Endothelial cell of umbilical vein (primary cell): ENCODE results near the gene CD47. TPM values are rescaled to one million over a fixed set of nuclear protein-coding genes. Genes with fewer than 3 reads are reported as not detected.

Source experiments
- BruUV-seq: library from RNA; stranded (reverse); fragments of 400-500 nt; replicated peaks from 2 replicates; lab custom pipeline; 2021; lab: Mats Ljungman, UMichigan
- CTCF ChIA-PET: fragments of 300-600, 350-600 bp; sonication (Branson Sonifier 250); formaldehyde crosslinking; loops from one replicate; lab custom pipeline; 2021; ENCODE audit warnings: antibody characterized with exemption, inconsistent platforms; lab: Charles Lee
- POLR2A ChIA-PET: fragments of 300-600, 350-600 bp; sonication (Branson Sonifier 250); formaldehyde crosslinking; loops from one replicate; lab custom pipeline; 2021; ENCODE audit warnings: antibody characterized with exemption, inconsistent platforms; lab: Charles Lee
- DNase-seq: peaks from one replicate; pipeline ENCODE4 v3.0.0-alpha.2; 2011; ENCODE audit warnings: low read depth, low spot score
- FAIRE-seq: peaks from 2 replicates; lab custom pipeline; 2011; peaks lifted over from hg19 to GRCh38; lab: Jason Lieb, UNC
- H2AFZ ChIP-seq: 2 replicates; pipeline ENCODE4 v1.6.0; 2012; ENCODE audit warnings: low read depth, low read length, control low read depth, inconsistent platforms
- H3K27ac ChIP-seq: 2 replicates; pipeline ENCODE4 v1.5.1; 2011; ENCODE audit warnings: low read depth, mild to moderate bottlenecking, control low read depth, low read length, moderate library complexity; ENCODE audit not compliant: insufficient read depth
- H3K27me3 ChIP-seq, 2 experiments: 2 replicates each; pipeline versions ENCODE4 v1.6.0 to v1.6.1; 2011; ENCODE audit warnings: low read length in 2 of 2, mixed read lengths in 1 of 2; ENCODE audit not compliant: control insufficient read depth in 2 of 2, insufficient read depth in 2 of 2
- H3K36me3 ChIP-seq, 2 experiments: 2 replicates in 1 of 2; 3 replicates in 1 of 2; pipeline ENCODE4 v1.5.1; 2011; ENCODE audit warnings: low read length in 2 of 2, mild to moderate bottlenecking in 1 of 2, moderate library complexity in 1 of 2; ENCODE audit not compliant: control insufficient read depth in 2 of 2, insufficient read depth in 2 of 2; ENCODE audit errors: extremely low read depth in 1 of 2
- H3K4me1 ChIP-seq: 3 replicates; pipeline ENCODE4 v1.5.1; 2011; ENCODE audit warnings: mild to moderate bottlenecking, low read length; ENCODE audit not compliant: control insufficient read depth, insufficient read depth; ENCODE audit errors: extremely low read depth
- H3K4me2 ChIP-seq: 2 replicates; pipeline ENCODE4 v1.6.1; 2011; ENCODE audit warnings: low read length, control low read depth, mixed read lengths; ENCODE audit not compliant: insufficient read depth
- H3K4me3 ChIP-seq, 3 experiments: fragments of 200-600 bp in 1 of 3; sonication (generic), shearing (Covaris generic) in 1 of 3; replicated peaks in 1 of 3; 2 replicates each; pipeline ENCODE4 v1.5.1; 2011 to 2016; ENCODE audit warnings: control low read depth in 3 of 3, low read length in 3 of 3, mild to moderate bottlenecking in 2 of 3, inconsistent platforms in 1 of 3, low read depth in 1 of 3, moderate library complexity in 1 of 3; ENCODE audit not compliant: insufficient read depth in 1 of 3
- H3K79me2 ChIP-seq: 2 replicates; pipeline ENCODE4 v1.6.0; 2012; ENCODE audit warnings: low read length, inconsistent platforms; ENCODE audit not compliant: control insufficient read depth, insufficient read depth
- H3K9ac ChIP-seq: replicated peaks from 2 replicates; pipeline ENCODE3; 2011; ENCODE audit warnings: low read length, control low read depth; ENCODE audit not compliant: insufficient read depth; ENCODE audit errors: extremely low read depth
- H3K9me1 ChIP-seq: replicated peaks from 3 replicates; pipeline ENCODE4 v1.6.0; 2011; ENCODE audit warnings: mild to moderate bottlenecking, low read length; ENCODE audit not compliant: control insufficient read depth, insufficient read depth; ENCODE audit errors: extremely low read depth
- H3K9me3 ChIP-seq: replicated peaks from 2 replicates; pipeline ENCODE4 v1.5.1; 2012; ENCODE audit warnings: low read length, inconsistent platforms; ENCODE audit not compliant: control insufficient read depth, insufficient read depth
- H4K20me1 ChIP-seq: replicated peaks from 2 replicates; pipeline ENCODE3; 2011; ENCODE audit warnings: mild to moderate bottlenecking, low read length; ENCODE audit not compliant: control insufficient read depth, insufficient read depth; ENCODE audit errors: extremely low read depth
- CTCF ChIP-seq, 2 donors: IDR thresholded peaks; 1 replicate in 1 of 2; 2 replicates in 1 of 2; pipeline ENCODE4 v1.5.1; 2011; ENCODE audit warnings: low read length in 2 of 2, mild to moderate bottlenecking in 2 of 2, moderate library complexity in 2 of 2, control low read depth in 1 of 2, inconsistent platforms in 1 of 2, low read depth in 1 of 2; ENCODE audit not compliant: insufficient read depth in 1 of 2; ENCODE audit errors: extremely low read depth in 1 of 2
- FOS ChIP-seq: IDR thresholded peaks from 2 replicates; pipeline ENCODE4 v1.6.1; 2011; ENCODE audit warnings: mild to moderate bottlenecking, low read length, moderate library complexity, borderline replicate concordance; ENCODE audit not compliant: insufficient read depth
- MAX ChIP-seq: IDR thresholded peaks from 2 replicates; pipeline ENCODE4 v1.6.1; 2011; ENCODE audit not compliant: insufficient read depth, insufficient read length
- MYC ChIP-seq: IDR thresholded peaks from one replicate; pipeline ENCODE4 v1.6.1; 2011; ENCODE audit warnings: mild to moderate bottlenecking, low read depth, low read length
- POLR2A ChIP-seq: IDR thresholded peaks from 2 replicates; pipeline ENCODE4 v1.6.1; 2012; ENCODE audit warnings: low read depth, mild to moderate bottlenecking, control low read depth, low read length
- POLR2AphosphoS5 ChIP-seq: IDR thresholded peaks from 2 replicates; pipeline ENCODE4 v1.6.1; 2012; ENCODE audit warnings: low read depth, mild to moderate bottlenecking, control low read depth, low read length, moderate library complexity; ENCODE audit not compliant: insufficient read depth
- dilution Hi-C: fragments of 300-500 bp; cut with MboI; formaldehyde crosslinking; loops from one replicate; pipeline ENCODE4 v1.15.0; 2019; ENCODE audit warnings: low sequenced_read_pairs; ENCODE audit not compliant: extremely low pct_ligation_motif_present
- intact Hi-C: fragments of 100-400 bp; cut with micrococcal nuclease; formaldehyde crosslinking; loops from one replicate; pipeline ENCODE4 v1.10.0; 2022
- polyA plus RNA-seq, 4 experiments: library from polyadenylated mRNA; depleted of rRNA in 3 of 4; stranded (reverse) in 3 of 4; unstranded in 1 of 4; fragments of >200 nt; gene quantifications; 2 replicates each; pipeline versions ENCODE4 v1.2.1 to v1.2.3, GENCODE V29; 2011 to 2012; ENCODE audit warnings: missing spikeins in 1 of 4
- total RNA-seq: library from RNA; stranded (reverse); gene quantifications from 2 replicates; pipeline ENCODE4 v1.2.3, GENCODE V29; 2021

Gene CD47
- total and polyA plus RNA-seq, 2 donors (not counting 3 experiments of a cell fraction or from before 2014, with no cell fraction given): 29.3 to 32.2 TPM

GRCh38 chr3:108064293-108064887 lies 26.4 kb downstream of the CD47 start:
- POLR2A ChIA-PET: no interaction called here
- H3K9me1 ChIP-seq: no peaks in the 10 kb centered on the region
- FAIRE-seq (no peak), DNase-seq (no peak)
- no peak overlapping the region for H3K4me3 ChIP-seq
- no peaks in the 10 kb centered on the region for H3K4me1 ChIP-seq
- no peaks in the 10 kb centered on the region for H3K79me2 ChIP-seq
- peaks cover 0 to 3% of the 10 kb centered on the region in 2 experiments for H3K36me3 ChIP-seq
- TF ChIP-seq CTCF (IDR thresholded peaks at IDR 0.05; ENCODE audit: extremely low read depth in 1 of 2, insufficient read depth in 1 of 2, low read depth in 1 of 2, low read length in 2 of 2): no peak
- TF ChIP-seq POLR2AphosphoS5: no peak
- TF ChIP-seq MAX: no peak
- no peak for TF ChIP-seq FOS
- TF ChIP-seq POLR2A: no peak
- TF ChIP-seq MYC: no peak
- H3K9me3 ChIP-seq: no peaks in the 10 kb centered on the region
- no peaks in the 10 kb centered on the region for H4K20me1 ChIP-seq
- intact Hi-C loops (no loop called here), dilution Hi-C loops (no loop called here)
- H3K27me3 ChIP-seq: no peaks in the 10 kb centered on the region
- no peak overlapping the region for H3K27ac ChIP-seq
- CTCF ChIA-PET: no interaction called here
- no peak overlapping the region for H3K4me2 ChIP-seq
- H2AFZ ChIP-seq: no peak overlapping the region
- BruUV-seq: no TSS peak
- no peak overlapping the region for H3K9ac ChIP-seq
